GM06990 (cell line): ENCODE data around the gene GDF7.

Experiments used
- DNase-seq: peaks from one replicate; pipeline ENCODE4 v3.0.0-alpha.2; 2011; ENCODE audit not compliant: insufficient read length; ENCODE audit errors: extremely low read depth
- H3K27me3 ChIP-seq: replicated peaks from 2 replicates; pipeline ENCODE4 v1.6.0; 2011; ENCODE audit warnings: low read length; ENCODE audit not compliant: control insufficient read depth, insufficient read depth
- H3K36me3 ChIP-seq: 2 replicates; pipeline ENCODE4 v1.5.1; 2011; ENCODE audit warnings: low read length; ENCODE audit not compliant: control insufficient read depth, insufficient read depth
- H3K4me3 ChIP-seq: replicated peaks from 2 replicates; pipeline ENCODE4 v1.5.1; 2011; ENCODE audit warnings: low read depth, mild to moderate bottlenecking, control low read depth, low read length
- TF ChIP-seq, protein P1 (sequence below): IDR thresholded peaks from 2 replicates; pipeline ENCODE4 v1.5.1; 2011; ENCODE audit warnings: low read length, control low read depth, mild to moderate bottlenecking, inconsistent platforms; ENCODE audit not compliant: insufficient read depth, poor library complexity, severe bottlenecking

The GDF7 gene

DNA sequence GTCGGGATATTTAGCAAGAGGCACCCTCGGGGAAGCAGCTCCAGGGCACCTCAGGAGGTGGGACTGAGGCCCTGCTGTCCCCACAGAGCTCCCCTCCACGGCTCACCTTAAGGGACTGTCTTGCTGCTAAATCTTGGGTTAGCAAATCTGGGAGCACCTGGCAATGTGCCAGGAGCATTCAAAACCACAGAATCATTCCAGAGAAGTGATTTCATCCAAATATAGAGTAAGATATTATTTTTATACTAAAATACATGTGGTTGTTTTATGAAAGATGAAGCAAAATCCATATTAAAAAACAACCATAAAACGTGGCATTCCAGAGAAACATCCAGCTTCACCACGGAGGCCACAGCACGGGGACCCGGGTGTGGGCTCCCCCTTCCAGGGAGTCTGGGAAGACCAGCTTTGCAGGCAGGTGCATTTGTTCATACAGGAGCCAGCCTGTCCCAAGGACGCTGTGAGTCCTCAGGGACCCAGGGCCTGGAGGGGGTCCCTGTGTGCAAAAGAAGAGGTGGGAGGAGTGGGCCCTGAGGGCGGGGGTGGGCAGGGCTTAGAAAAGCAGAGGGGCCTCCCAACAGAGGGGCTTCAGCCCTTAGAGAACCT is 32.3 kb upstream of the GDF7 start:
- DNase-seq = no peak
- H3K4me3 ChIP-seq = no peak overlapping the region
- no peaks in the 10 kb centered on the region for H3K27me3 ChIP-seq
- peaks cover 2% of the 10 kb centered on the region for H3K36me3 ChIP-seq
- TF ChIP-seq, protein P1, sequence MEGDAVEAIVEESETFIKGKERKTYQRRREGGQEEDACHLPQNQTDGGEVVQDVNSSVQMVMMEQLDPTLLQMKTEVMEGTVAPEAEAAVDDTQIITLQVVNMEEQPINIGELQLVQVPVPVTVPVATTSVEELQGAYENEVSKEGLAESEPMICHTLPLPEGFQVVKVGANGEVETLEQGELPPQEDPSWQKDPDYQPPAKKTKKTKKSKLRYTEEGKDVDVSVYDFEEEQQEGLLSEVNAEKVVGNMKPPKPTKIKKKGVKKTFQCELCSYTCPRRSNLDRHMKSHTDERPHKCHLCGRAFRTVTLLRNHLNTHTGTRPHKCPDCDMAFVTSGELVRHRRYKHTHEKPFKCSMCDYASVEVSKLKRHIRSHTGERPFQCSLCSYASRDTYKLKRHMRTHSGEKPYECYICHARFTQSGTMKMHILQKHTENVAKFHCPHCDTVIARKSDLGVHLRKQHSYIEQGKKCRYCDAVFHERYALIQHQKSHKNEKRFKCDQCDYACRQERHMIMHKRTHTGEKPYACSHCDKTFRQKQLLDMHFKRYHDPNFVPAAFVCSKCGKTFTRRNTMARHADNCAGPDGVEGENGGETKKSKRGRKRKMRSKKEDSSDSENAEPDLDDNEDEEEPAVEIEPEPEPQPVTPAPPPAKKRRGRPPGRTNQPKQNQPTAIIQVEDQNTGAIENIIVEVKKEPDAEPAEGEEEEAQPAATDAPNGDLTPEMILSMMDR = no peak

DNA sequence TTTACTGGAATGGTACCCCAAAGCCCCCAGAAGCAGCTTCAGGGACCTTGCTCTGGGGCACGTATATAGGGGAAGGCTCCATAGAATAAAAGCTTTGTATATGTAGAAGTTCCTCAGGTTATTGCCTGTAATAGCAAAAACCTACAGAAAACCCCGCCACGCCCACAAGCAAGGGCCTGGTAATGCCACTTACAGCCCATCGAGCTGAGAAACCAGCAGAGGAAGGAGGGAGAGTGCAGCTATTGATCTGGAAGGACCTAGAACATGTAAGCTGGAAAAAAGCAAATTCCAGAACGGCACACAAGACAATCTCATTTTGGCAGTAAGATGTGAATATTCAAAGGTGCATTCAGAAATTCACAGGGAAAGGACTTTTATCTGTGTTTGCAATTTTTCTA is 31.8 kb upstream of the GDF7 start:
- Histone ChIP-seq H3K4me3 (no peak overlapping the region), H3K27me3 (no peaks in the 10 kb centered on the region), H3K36me3 (peaks cover 3% of the 10 kb centered on the region)
- DNase-seq = no peak
- TF ChIP-seq, protein P1 = no peak

DNA sequence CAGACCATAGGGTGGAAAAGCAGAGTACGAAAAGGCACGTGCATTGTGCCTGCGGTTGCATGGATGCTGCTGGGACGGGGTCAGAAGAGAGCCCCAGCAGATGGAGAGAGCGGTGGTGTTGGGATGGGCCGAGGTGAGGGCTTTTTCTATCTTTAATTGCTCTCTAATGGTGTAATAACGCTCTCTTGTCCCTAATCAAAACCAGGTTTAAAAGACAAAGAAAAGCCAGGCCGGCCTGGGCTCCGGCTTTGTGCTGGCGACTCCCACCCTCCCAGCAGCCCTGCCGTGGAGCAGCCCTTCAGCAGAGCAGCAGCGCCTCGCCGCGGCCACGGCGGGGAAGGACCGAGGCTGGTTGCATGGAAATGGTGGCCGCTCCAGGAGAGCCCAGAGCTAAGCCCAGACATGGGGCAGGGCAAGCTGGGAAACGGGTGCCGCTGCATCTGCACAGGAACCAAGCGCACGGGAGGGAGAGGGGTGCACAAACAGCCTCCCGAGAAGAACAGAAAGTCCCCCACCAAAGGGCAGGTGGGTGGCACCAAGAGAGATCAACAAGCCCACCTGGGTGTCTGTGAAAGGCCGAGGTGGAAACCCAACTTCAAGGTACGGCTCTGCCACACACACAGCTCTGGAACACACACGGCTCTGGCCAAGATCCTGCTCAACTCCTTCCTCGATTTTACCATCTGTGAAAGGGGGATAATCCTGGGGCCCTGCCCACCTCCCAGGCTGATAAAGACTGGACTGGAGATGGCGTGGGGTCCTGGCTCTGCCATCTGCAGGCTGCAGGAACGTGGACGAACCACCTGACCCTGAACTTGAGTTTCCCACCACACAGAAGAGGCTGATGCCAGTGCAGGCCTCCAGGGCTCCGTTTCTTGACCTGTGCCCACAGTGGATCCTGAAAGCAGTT is 31.0 kb upstream of the GDF7 start:
- H3K27me3 ChIP-seq = no peaks in the 10 kb centered on the region
- no peak overlapping the region for H3K4me3 ChIP-seq
- DNase-seq = peak; percentile 81
- TF ChIP-seq, protein P1 = peak; percentile 89
- peaks cover 4% of the 10 kb centered on the region for H3K36me3 ChIP-seq

DNA sequence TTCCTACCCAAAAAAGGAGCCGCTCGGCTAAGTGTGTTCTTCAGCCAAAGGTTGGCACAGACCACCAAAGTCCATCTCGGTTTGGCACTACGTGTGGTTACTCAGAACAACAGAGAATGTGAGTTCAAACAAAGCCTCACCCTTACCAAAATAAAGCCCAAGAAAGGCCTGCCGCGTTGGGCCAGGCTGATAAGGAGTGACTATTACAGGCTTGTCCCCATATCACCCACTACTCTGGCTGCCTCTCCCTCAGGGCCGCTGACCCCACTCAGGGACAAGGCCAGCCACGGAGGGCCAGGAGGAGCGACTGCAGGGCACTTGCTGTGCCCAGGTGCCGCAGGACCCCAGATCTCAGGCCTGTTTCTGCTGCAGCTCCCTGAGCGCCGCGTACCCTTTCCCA is 29.8 kb upstream of the GDF7 start:
- Histone ChIP-seq H3K4me3 (no peak overlapping the region), H3K36me3 (peaks cover 4% of the 10 kb centered on the region), H3K27me3 (no peaks in the 10 kb centered on the region)
- TF ChIP-seq, protein P1 = no peak
- DNase-seq = no peak

DNA sequence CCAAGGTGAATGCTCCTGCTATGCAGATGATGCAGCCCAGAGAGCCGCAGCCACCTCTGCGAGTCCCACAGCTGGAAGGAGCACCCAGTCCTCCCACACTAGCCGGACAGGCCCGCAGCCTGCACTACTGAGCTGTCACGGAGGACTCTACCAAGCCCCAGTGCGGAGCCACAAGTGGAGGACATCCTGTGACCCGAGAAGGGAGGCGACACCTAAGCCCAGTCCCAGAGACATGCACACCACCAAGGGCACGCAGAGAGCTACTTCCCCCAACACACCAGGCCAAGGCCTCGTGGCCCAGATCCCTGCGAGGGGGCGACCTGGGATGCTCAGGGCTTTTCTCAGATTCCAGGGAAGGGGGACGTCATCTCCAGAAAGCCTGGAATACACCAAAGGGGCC is 28.9 kb upstream of the GDF7 start:
- H3K36me3 ChIP-seq = peaks cover 4% of the 10 kb centered on the region
- no peaks in the 10 kb centered on the region for H3K27me3 ChIP-seq
- H3K4me3 ChIP-seq = no peak overlapping the region
- TF ChIP-seq, protein P1 = no peak
- no peak for DNase-seq
